GM23338 (cell line): Measurements from ENCODE around the gene UHRF1. TPM values are rescaled to one million over a fixed set of nuclear protein-coding genes. Genes with fewer than 3 reads are reported as not detected.

Experiments used
- ATAC-seq: fragments of 200-7000 bp; cut with Tn5 transposase; 3 replicates; pipeline ENCODE4 v1.9.1; 2020
- DNase-seq: peaks from one replicate; pipeline ENCODE4 v3.0.0-alpha.2; 2015; ENCODE audit warnings: low spot score
- H2AFZ ChIP-seq: fragments of 200-600 bp; sonication (generic); 2 replicates; pipeline ENCODE4 v1.8.0; 2016; ENCODE audit warnings: antibody characterized with exemption, mild to moderate bottlenecking, moderate library complexity
- H3F3A ChIP-seq: fragments of 200-600 bp; sonication (generic); replicated peaks from 2 replicates; pipeline ENCODE4 v1.8.0; 2017; ENCODE audit warnings: antibody characterized with exemption, mixed run types, low read depth
- H3K27ac ChIP-seq: fragments of 200-600 bp; sonication (generic); 2 replicates; pipeline ENCODE4 v1.6.1; 2016; ENCODE audit warnings: low read depth
- H3K27me3 ChIP-seq: fragments of 200-600 bp; sonication (generic); 2 replicates; pipeline ENCODE4 v1.8.0; 2016; ENCODE audit warnings: mild to moderate bottlenecking, mixed run types, moderate library complexity; ENCODE audit not compliant: insufficient read depth
- H3K36me3 ChIP-seq: fragments of 200-600 bp; sonication (generic); 2 replicates; pipeline ENCODE4 v1.8.0; 2016; ENCODE audit warnings: mild to moderate bottlenecking; ENCODE audit not compliant: insufficient read depth
- H3K4me1 ChIP-seq: fragments of 200-600 bp; sonication (generic); 2 replicates; pipeline ENCODE4 v1.8.0; 2016; ENCODE audit warnings: mild to moderate bottlenecking, moderate library complexity; ENCODE audit not compliant: insufficient read depth
- H3K4me2 ChIP-seq: fragments of 200-600 bp; sonication (generic); 2 replicates; pipeline ENCODE4 v1.7.1; 2017; ENCODE audit warnings: mixed run types
- H3K4me3 ChIP-seq: fragments of 200-600 bp; sonication (generic); 2 replicates; pipeline ENCODE4 v1.6.1; 2016; ENCODE audit warnings: mixed run types
- H3K79me2 ChIP-seq: fragments of 200-600 bp; sonication (generic); replicated peaks from 2 replicates; pipeline ENCODE4 v1.8.0; 2017; ENCODE audit warnings: mild to moderate bottlenecking; ENCODE audit not compliant: insufficient read depth
- H3K9me2 ChIP-seq: fragments of 200-600 bp; sonication (generic); 2 replicates; pipeline ENCODE4 v1.8.0; 2017; ENCODE audit not compliant: insufficient read depth
- H4K20me1 ChIP-seq: fragments of 200-600 bp; sonication (generic); replicated peaks from 2 replicates; pipeline ENCODE4 v1.8.0; 2017; ENCODE audit warnings: mild to moderate bottlenecking; ENCODE audit not compliant: insufficient read depth
- H3K27ac Mint-ChIP-seq: 2 replicates; pipeline ENCODE4 v1.8.0; 2020; ENCODE audit warnings: inconsistent platforms, mild to moderate bottlenecking, moderate library complexity, mixed read lengths
- H3K27me3 Mint-ChIP-seq: 3 replicates; pipeline ENCODE4 v1.8.0; 2022; ENCODE audit warnings: low read depth, mild to moderate bottlenecking, moderate library complexity, mixed read lengths, inconsistent platforms; ENCODE audit not compliant: insufficient read depth, poor library complexity
- H3K36me3 Mint-ChIP-seq: 3 replicates; pipeline ENCODE4 v1.8.0; 2021; ENCODE audit warnings: low read depth, mild to moderate bottlenecking, inconsistent platforms, moderate library complexity, mixed read lengths
- H3K4me1 Mint-ChIP-seq: 3 replicates; pipeline ENCODE4 v1.8.0; 2020; ENCODE audit warnings: mild to moderate bottlenecking, inconsistent platforms, mixed read lengths
- H3K4me3 Mint-ChIP-seq: 3 replicates; pipeline ENCODE4 v1.8.0; 2021; ENCODE audit warnings: moderate library complexity, mild to moderate bottlenecking, inconsistent platforms, mixed read lengths
- H3K9me3 Mint-ChIP-seq: 3 replicates; pipeline ENCODE4 v1.8.0; 2020; ENCODE audit warnings: moderate library complexity, mild to moderate bottlenecking, inconsistent platforms, mixed read lengths
- CREB1 ChIP-seq: fragments of 250-450 bp; sonication (Bioruptor Pico); IDR thresholded peaks from 2 replicates; pipeline ENCODE4 v1.5.0; 2020; ENCODE audit warnings: low read depth, mild to moderate bottlenecking, moderate library complexity
- EZH2 ChIP-seq: fragments of 200-600 bp; sonication (generic); IDR thresholded peaks from one replicate; pipeline ENCODE4 v1.8.0; 2017; ENCODE audit warnings: antibody characterized with exemption, mild to moderate bottlenecking, low read depth; ENCODE audit not compliant: unreplicated experiment
- EZH2phosphoT487 ChIP-seq: fragments of 200-600 bp; sonication (generic); IDR thresholded peaks from one replicate; pipeline ENCODE4 v1.8.1; 2018; ENCODE audit warnings: antibody characterized with exemption; ENCODE audit not compliant: unreplicated experiment
- JUNB ChIP-seq: IDR thresholded peaks from one replicate; pipeline ENCODE4 v1.6.1; 2016; ENCODE audit warnings: antibody characterized with exemption; ENCODE audit not compliant: unreplicated experiment
- NANOG ChIP-seq: IDR thresholded peaks from 2 replicates; pipeline ENCODE4 v1.6.1; 2016; ENCODE audit warnings: antibody characterized with exemption, borderline replicate concordance
- POLR2AphosphoS5 ChIP-seq: IDR thresholded peaks from 2 replicates; pipeline ENCODE4 v1.6.1; 2016; ENCODE audit warnings: antibody characterized with exemption, low read depth
- STAT1 ChIP-seq: IDR thresholded peaks from one replicate; pipeline ENCODE4 v1.6.1; 2016; ENCODE audit warnings: antibody characterized with exemption; ENCODE audit not compliant: unreplicated experiment
- ZNF114 ChIP-seq: fragments of 250-450 bp; sonication (Bioruptor Pico); IDR thresholded peaks from 2 replicates; pipeline ENCODE4 v1.5.0; 2020; ENCODE audit warnings: mild to moderate bottlenecking, moderate library complexity
- ZNF331 ChIP-seq: fragments of 250-450 bp; sonication (Bioruptor Pico); IDR thresholded peaks from 2 replicates; pipeline ENCODE4 v1.5.0; 2020; ENCODE audit warnings: low read depth, mild to moderate bottlenecking, moderate library complexity
- polyA plus RNA-seq: library from polyadenylated mRNA; unstranded; fragments of >200 nt; fragmentation: Nextera tagmentation; extraction: Ambion mirVana; gene quantifications from 2 replicates; pipeline ENCODE4 v1.2.1, GENCODE V29; 2016
- total RNA-seq: library from RNA; depleted of rRNA; stranded (reverse); fragments of >200 nt; shearing (Covaris generic); gene quantifications from 2 replicates; pipeline ENCODE4 v1.2.3, GENCODE V29; 2014
- TF ChIP-seq, protein P1 (sequence below): IDR thresholded peaks from one replicate; pipeline ENCODE4 v1.6.1; 2018; ENCODE audit warnings: antibody characterized with exemption; ENCODE audit not compliant: unreplicated experiment
- TF ChIP-seq, protein P2 (sequence below), 2 experiments: fragments of 200-600 bp in 1 of 2; sonication (generic) in 1 of 2; conservative IDR thresholded peaks; 2 replicates each; pipeline versions ENCODE4 v1.5.1 to v1.6.1; 2016 to 2017; ENCODE audit warnings: antibody characterized with exemption in 2 of 2, low read depth in 2 of 2, mild to moderate bottlenecking in 2 of 2, moderate library complexity in 1 of 2
- TF ChIP-seq, protein P3 (sequence below): fragments of 250-450 bp; sonication (Bioruptor Pico); IDR thresholded peaks from 2 replicates; pipeline ENCODE4 v1.5.0; 2020; ENCODE audit warnings: mild to moderate bottlenecking, moderate library complexity
- TF ChIP-seq, protein P4 (sequence below): IDR thresholded peaks from 2 replicates; pipeline ENCODE4 v1.6.1; 2016; ENCODE audit warnings: antibody characterized with exemption

UHRF1 gene
- total and polyA plus RNA-seq, 2 experiments from 2014 or later = 20.3 to 45.7 TPM

GRCh38 chr19:4955274-4955673, 46.0 kb downstream of the UHRF1 start:
- no peaks in the 10 kb centered on the region; the same call in 2 of the 3 replicates for H3K9me3 Mint-ChIP-seq
- H3K4me1 ChIP-seq = no peaks in the 10 kb centered on the region
- no peaks in the 10 kb centered on the region for H3F3A ChIP-seq
- H3K4me3 ChIP-seq = no peak overlapping the region
- DNase-seq (no peak), ATAC-seq (no peak)
- H3K9me2 ChIP-seq = no peaks in the 10 kb centered on the region
- no peak overlapping the region for H3K27ac Mint-ChIP-seq
- H3K4me3 Mint-ChIP-seq = no peak overlapping the region
- H4K20me1 ChIP-seq = peaks cover 2% of the 10 kb centered on the region; the same call in 1 of the 2 replicates
- H3K27ac ChIP-seq = no peak overlapping the region
- H3K4me2 ChIP-seq = no peak overlapping the region
- peaks cover 69% of the 10 kb centered on the region for H3K36me3 Mint-ChIP-seq
- TF ChIP-seq, protein P1, sequence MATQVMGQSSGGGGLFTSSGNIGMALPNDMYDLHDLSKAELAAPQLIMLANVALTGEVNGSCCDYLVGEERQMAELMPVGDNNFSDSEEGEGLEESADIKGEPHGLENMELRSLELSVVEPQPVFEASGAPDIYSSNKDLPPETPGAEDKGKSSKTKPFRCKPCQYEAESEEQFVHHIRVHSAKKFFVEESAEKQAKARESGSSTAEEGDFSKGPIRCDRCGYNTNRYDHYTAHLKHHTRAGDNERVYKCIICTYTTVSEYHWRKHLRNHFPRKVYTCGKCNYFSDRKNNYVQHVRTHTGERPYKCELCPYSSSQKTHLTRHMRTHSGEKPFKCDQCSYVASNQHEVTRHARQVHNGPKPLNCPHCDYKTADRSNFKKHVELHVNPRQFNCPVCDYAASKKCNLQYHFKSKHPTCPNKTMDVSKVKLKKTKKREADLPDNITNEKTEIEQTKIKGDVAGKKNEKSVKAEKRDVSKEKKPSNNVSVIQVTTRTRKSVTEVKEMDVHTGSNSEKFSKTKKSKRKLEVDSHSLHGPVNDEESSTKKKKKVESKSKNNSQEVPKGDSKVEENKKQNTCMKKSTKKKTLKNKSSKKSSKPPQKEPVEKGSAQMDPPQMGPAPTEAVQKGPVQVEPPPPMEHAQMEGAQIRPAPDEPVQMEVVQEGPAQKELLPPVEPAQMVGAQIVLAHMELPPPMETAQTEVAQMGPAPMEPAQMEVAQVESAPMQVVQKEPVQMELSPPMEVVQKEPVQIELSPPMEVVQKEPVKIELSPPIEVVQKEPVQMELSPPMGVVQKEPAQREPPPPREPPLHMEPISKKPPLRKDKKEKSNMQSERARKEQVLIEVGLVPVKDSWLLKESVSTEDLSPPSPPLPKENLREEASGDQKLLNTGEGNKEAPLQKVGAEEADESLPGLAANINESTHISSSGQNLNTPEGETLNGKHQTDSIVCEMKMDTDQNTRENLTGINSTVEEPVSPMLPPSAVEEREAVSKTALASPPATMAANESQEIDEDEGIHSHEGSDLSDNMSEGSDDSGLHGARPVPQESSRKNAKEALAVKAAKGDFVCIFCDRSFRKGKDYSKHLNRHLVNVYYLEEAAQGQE = no peak
- TF ChIP-seq POLR2AphosphoS5 (no peak), ZNF114 (CRISPR knock-in tag) (no peak), JUNB (no peak), EZH2phosphoT487 (no peak), CREB1 (CRISPR knock-in tag) (no peak), STAT1 (no peak), NANOG (no peak), EZH2 (no peak), ZNF331 (CRISPR knock-in tag) (no peak)
- TF ChIP-seq, protein P2, sequence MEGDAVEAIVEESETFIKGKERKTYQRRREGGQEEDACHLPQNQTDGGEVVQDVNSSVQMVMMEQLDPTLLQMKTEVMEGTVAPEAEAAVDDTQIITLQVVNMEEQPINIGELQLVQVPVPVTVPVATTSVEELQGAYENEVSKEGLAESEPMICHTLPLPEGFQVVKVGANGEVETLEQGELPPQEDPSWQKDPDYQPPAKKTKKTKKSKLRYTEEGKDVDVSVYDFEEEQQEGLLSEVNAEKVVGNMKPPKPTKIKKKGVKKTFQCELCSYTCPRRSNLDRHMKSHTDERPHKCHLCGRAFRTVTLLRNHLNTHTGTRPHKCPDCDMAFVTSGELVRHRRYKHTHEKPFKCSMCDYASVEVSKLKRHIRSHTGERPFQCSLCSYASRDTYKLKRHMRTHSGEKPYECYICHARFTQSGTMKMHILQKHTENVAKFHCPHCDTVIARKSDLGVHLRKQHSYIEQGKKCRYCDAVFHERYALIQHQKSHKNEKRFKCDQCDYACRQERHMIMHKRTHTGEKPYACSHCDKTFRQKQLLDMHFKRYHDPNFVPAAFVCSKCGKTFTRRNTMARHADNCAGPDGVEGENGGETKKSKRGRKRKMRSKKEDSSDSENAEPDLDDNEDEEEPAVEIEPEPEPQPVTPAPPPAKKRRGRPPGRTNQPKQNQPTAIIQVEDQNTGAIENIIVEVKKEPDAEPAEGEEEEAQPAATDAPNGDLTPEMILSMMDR (conservative IDR thresholded peaks at IDR 0.05; ENCODE audit: low read depth in 2 of 2) = no peak
- TF ChIP-seq, protein P3, sequence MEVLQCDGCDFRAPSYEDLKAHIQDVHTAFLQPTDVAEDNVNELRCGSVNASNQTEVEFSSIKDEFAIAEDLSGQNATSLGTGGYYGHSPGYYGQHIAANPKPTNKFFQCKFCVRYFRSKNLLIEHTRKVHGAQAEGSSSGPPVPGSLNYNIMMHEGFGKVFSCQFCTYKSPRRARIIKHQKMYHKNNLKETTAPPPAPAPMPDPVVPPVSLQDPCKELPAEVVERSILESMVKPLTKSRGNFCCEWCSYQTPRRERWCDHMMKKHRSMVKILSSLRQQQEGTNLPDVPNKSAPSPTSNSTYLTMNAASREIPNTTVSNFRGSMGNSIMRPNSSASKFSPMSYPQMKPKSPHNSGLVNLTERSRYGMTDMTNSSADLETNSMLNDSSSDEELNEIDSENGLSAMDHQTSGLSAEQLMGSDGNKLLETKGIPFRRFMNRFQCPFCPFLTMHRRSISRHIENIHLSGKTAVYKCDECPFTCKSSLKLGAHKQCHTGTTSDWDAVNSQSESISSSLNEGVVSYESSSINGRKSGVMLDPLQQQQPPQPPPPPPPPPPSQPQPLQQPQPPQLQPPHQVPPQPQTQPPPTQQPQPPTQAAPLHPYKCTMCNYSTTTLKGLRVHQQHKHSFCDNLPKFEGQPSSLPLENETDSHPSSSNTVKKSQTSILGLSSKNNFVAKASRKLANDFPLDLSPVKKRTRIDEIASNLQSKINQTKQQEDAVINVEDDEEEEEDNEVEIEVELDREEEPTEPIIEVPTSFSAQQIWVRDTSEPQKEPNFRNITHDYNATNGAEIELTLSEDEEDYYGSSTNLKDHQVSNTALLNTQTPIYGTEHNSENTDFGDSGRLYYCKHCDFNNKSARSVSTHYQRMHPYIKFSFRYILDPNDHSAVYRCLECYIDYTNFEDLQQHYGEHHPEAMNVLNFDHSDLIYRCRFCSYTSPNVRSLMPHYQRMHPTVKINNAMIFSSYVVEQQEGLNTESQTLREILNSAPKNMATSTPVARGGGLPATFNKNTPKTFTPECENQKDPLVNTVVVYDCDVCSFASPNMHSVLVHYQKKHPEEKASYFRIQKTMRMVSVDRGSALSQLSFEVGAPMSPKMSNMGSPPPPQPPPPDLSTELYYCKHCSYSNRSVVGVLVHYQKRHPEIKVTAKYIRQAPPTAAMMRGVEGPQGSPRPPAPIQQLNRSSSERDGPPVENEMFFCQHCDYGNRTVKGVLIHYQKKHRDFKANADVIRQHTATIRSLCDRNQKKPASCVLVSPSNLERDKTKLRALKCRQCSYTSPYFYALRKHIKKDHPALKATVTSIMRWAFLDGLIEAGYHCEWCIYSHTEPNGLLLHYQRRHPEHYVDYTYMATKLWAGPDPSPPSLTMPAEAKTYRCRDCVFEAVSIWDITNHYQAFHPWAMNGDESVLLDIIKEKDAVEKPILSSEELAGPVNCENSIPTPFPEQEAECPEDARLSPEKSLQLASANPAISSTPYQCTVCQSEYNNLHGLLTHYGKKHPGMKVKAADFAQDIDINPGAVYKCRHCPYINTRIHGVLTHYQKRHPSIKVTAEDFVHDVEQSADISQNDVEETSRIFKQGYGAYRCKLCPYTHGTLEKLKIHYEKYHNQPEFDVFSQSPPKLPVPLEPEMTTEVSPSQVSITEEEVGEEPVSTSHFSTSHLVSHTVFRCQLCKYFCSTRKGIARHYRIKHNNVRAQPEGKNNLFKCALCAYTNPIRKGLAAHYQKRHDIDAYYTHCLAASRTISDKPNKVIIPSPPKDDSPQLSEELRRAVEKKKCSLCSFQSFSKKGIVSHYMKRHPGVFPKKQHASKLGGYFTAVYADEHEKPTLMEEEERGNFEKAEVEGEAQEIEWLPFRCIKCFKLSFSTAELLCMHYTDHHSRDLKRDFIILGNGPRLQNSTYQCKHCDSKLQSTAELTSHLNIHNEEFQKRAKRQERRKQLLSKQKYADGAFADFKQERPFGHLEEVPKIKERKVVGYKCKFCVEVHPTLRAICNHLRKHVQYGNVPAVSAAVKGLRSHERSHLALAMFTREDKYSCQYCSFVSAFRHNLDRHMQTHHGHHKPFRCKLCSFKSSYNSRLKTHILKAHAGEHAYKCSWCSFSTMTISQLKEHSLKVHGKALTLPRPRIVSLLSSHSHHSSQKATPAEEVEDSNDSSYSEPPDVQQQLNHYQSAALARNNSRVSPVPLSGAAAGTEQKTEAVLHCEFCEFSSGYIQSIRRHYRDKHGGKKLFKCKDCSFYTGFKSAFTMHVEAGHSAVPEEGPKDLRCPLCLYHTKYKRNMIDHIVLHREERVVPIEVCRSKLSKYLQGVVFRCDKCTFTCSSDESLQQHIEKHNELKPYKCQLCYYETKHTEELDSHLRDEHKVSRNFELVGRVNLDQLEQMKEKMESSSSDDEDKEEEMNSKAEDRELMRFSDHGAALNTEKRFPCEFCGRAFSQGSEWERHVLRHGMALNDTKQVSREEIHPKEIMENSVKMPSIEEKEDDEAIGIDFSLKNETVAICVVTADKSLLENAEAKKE = no peak
- TF ChIP-seq, protein P4, sequence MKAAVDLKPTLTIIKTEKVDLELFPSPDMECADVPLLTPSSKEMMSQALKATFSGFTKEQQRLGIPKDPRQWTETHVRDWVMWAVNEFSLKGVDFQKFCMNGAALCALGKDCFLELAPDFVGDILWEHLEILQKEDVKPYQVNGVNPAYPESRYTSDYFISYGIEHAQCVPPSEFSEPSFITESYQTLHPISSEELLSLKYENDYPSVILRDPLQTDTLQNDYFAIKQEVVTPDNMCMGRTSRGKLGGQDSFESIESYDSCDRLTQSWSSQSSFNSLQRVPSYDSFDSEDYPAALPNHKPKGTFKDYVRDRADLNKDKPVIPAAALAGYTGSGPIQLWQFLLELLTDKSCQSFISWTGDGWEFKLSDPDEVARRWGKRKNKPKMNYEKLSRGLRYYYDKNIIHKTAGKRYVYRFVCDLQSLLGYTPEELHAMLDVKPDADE = no peak
- no peaks in the 10 kb centered on the region for H3K79me2 ChIP-seq
- no peaks in the 10 kb centered on the region for H3K27me3 ChIP-seq
- no peak overlapping the region for H2AFZ ChIP-seq
- H3K4me1 Mint-ChIP-seq = peaks cover 3% of the 10 kb centered on the region; the same call in 1 of the 3 replicates
- 0 out of 2 replicates have a peak, but pooled peaks cover 11% of the 10 kb centered on the region for H3K36me3 ChIP-seq
- H3K27me3 Mint-ChIP-seq = peaks cover 18% of the 10 kb centered on the region
